NCI-H2029 treated with DMSO at 0.1 percent for 48 hours (cell line): ENCODE measurements around the gene MTARC1.

Source experiments
- DNase-seq: peaks from one replicate; lab custom pipeline; 2025; lab: John Stamatoyannopoulos, UW

The MTARC1 gene

GRCh38 chr1:220770245-220770913, 16.3 kb upstream of the MTARC1 start:
- no peak for DNase-seq

- DNase-seq = no peak
Measured at GRCh38 chr1:220772846-220773245, 13.9 kb upstream of the MTARC1 start.

- DNase-seq = no peak
Measured at GRCh38 chr1:220775240-220775853, 11.4 kb upstream of the MTARC1 start.

GRCh38 chr1:220776254-220776653, 10.5 kb upstream of the MTARC1 start:
- DNase-seq = no peak

GRCh38 chr1:220776720-220777326, 9.9 kb upstream of the MTARC1 start:
- peak; percentile 35 for DNase-seq

- no peak for DNase-seq
Measured at GRCh38 chr1:220783453-220783852, 3.3 kb upstream of the MTARC1 start.

GRCh38 chr1:220784751-220785150, 2.0 kb upstream of the MTARC1 start:
- DNase-seq = no peak

- no peak for DNase-seq
Measured at GRCh38 chr1:220785166-220786056, 1.3 kb upstream of the MTARC1 start.

- no peak for DNase-seq
Measured at GRCh38 chr1:220786057-220786336, 716 bp upstream of the MTARC1 start.

- peak; percentile 32 for DNase-seq
Measured at GRCh38 chr1:220787069-220787619, 431 bp downstream of the MTARC1 start.

GRCh38 chr1:220788900-220789299, 2.2 kb downstream of the MTARC1 start:
- no peak for DNase-seq

- DNase-seq = no peak
Measured at GRCh38 chr1:220789532-220790147, 2.9 kb downstream of the MTARC1 start.

- DNase-seq = peak; percentile 56
Measured at GRCh38 chr1:220791285-220791684, 4.6 kb downstream of the MTARC1 start.

GRCh38 chr1:220791956-220792355, 5.2 kb downstream of the MTARC1 start:
- no peak for DNase-seq

- DNase-seq = no peak
Measured at GRCh38 chr1:220796530-220796929, 9.8 kb downstream of the MTARC1 start.

GRCh38 chr1:220797044-220797443, 10.3 kb downstream of the MTARC1 start:
- no peak for DNase-seq

GRCh38 chr1:220797553-220797952, 10.8 kb downstream of the MTARC1 start:
- no peak for DNase-seq

GRCh38 chr1:220798338-220798737, 11.6 kb downstream of the MTARC1 start:
- DNase-seq = no peak

GRCh38 chr1:220800262-220800661, 13.5 kb downstream of the MTARC1 start:
- no peak for DNase-seq

GRCh38 chr1:220803401-220804201, 16.9 kb downstream of the MTARC1 start:
- DNase-seq = no peak

- DNase-seq = no peak
Measured at GRCh38 chr1:220804202-220804586, 17.5 kb downstream of the MTARC1 start.
